Measurements from ENCODE around the gene MGME1. TPM values are rescaled to one million over a fixed set of nuclear protein-coding genes. Genes with fewer than 3 reads are reported as not detected.

Gene MGME1
- total and polyA plus RNA-seq, 2 of the 13 experiments (the other 11 are each of a cell fraction or from before 2014, with no cell fraction given): 36.7 to 66.6 TPM

- TF ChIP-seq ELK4 (CRISPR knock-in tag; IDR thresholded peaks at IDR 0.05; ENCODE audit: borderline replicate concordance) (no peak), TARDBP (CRISPR knock-in tag; IDR thresholded peaks at IDR 0.05) (no peak), HNF1B (CRISPR knock-in tag; IDR thresholded peaks at IDR 0.05) (no peak), ZBTB4 (CRISPR knock-in tag; IDR thresholded peaks at IDR 0.05; ENCODE audit: borderline replicate concordance) (no peak), RBAK (CRISPR knock-in tag; IDR thresholded peaks at IDR 0.05) (no peak), ATAD3A (CRISPR knock-in tag; IDR thresholded peaks at IDR 0.05) (no peak), ZFY (CRISPR knock-in tag; IDR thresholded peaks at IDR 0.05) (peak; percentile 7; the same call in 1 of the 2 replicates), ZFP36 (IDR thresholded peaks at IDR 0.05; ENCODE audit: borderline replicate concordance, low read depth, low read length, partially characterized antibody) (no peak), PBX3 (CRISPR knock-in tag; IDR thresholded peaks at IDR 0.05; ENCODE audit: borderline replicate concordance) (no peak), XRCC5 (optimal IDR thresholded peaks at IDR 0.05; ENCODE audit: low read length) (peak; percentile 27), SPEN (CRISPR knock-in tag; IDR thresholded peaks at IDR 0.05; ENCODE audit: low read depth) (no peak), ZNF674 (CRISPR knock-in tag; IDR thresholded peaks at IDR 0.05; ENCODE audit: low read depth) (no peak), ZNF720 (CRISPR knock-in tag; IDR thresholded peaks at IDR 0.05) (no peak), SYNCRIP (IDR thresholded peaks at IDR 0.05; ENCODE audit: insufficient read depth, low read depth, low read length) (no peak), DZIP1 (CRISPR knock-in tag; IDR thresholded peaks at IDR 0.05) (no peak), KLF16 (CRISPR knock-in tag; IDR thresholded peaks at IDR 0.05) (no peak), ZNF614 (CRISPR knock-in tag; IDR thresholded peaks at IDR 0.05; ENCODE audit: borderline replicate concordance) (peak; percentile 52; the same call in 1 of the 2 replicates), ZNF572 (CRISPR knock-in tag; IDR thresholded peaks at IDR 0.05) (no peak), YY1 (IDR thresholded peaks at IDR 0.05; ENCODE audit: insufficient read depth, insufficient replicate concordance, low read depth, low read length) (no peak)
Measured at GRCh38 chr20:17971300-17972013, 2.6 kb downstream of the MGME1 start (continued).

Measured in HepG2 (cell line).